GM12872 (cell line): Measurements from ENCODE around the gene METRNL.

Experiments
- CTCF ChIP-seq: IDR thresholded peaks from 3 replicates; pipeline ENCODE4 v1.5.1; 2011; ENCODE audit warnings: low read depth, mild to moderate bottlenecking, low read length, moderate library complexity; ENCODE audit not compliant: insufficient read depth

Gene METRNL

GRCh38 chr17:83050651-83051395, 28.6 kb upstream of the METRNL start:
- no peak for TF ChIP-seq CTCF

- TF ChIP-seq CTCF = no peak
Measured at GRCh38 chr17:83051396-83052240, 27.8 kb upstream of the METRNL start.

- TF ChIP-seq CTCF = no peak
Measured at GRCh38 chr17:83052241-83052564, 27.2 kb upstream of the METRNL start.

GRCh38 chr17:83053021-83053681, 26.3 kb upstream of the METRNL start:
- TF ChIP-seq CTCF = no peak

GRCh38 chr17:83053739-83054451, 25.5 kb upstream of the METRNL start:
- TF ChIP-seq CTCF = no peak

GRCh38 chr17:83054518-83055125, 24.8 kb upstream of the METRNL start:
- TF ChIP-seq CTCF = no peak
